A549 (cell line): ENCODE measurements around the gene CHID1.

Source experiments
- FOXS1 ChIP-seq: fragments of 250-450 bp; sonication (Bioruptor Pico); IDR thresholded peaks from 2 replicates; pipeline ENCODE4 v1.5.0; 2020; ENCODE audit warnings: mild to moderate bottlenecking, moderate library complexity
- JUN ChIP-seq, 2 experiments: fragments of >200 bp; sonication (Bioruptor Twin); formaldehyde crosslinking; IDR thresholded peaks; 2 replicates in 1 of 2; 3 replicates in 1 of 2; pipeline ENCODE4 v1.6.1; 2016 to 2017
- JUNB ChIP-seq: fragments of >200 bp; sonication (Bioruptor Twin); formaldehyde crosslinking; IDR thresholded peaks from 2 replicates; pipeline ENCODE4 v1.6.1; 2016
- RCOR1 ChIP-seq: fragments of 150-350 bp; IDR thresholded peaks from 2 replicates; pipeline ENCODE4 v1.6.1; 2014; ENCODE audit warnings: antibody characterized with exemption, low read length, low read depth
- TF ChIP-seq, protein P1 (sequence below): fragments of >200 bp; sonication (Bioruptor Twin); formaldehyde crosslinking; IDR thresholded peaks from 3 replicates; pipeline ENCODE4 v1.5.1; 2016
- TF ChIP-seq, protein P2 (sequence below): fragments of 150-350 bp; IDR thresholded peaks from 2 replicates; pipeline ENCODE4 v1.6.1; 2014; ENCODE audit warnings: low read depth, mild to moderate bottlenecking, low read length
- TF ChIP-seq, protein P3 (sequence below): fragments of 250-450 bp; sonication (Bioruptor Pico); IDR thresholded peaks from 2 replicates; pipeline ENCODE4 v1.5.0; 2021; ENCODE audit warnings: mild to moderate bottlenecking, moderate library complexity, borderline replicate concordance

DNA sequence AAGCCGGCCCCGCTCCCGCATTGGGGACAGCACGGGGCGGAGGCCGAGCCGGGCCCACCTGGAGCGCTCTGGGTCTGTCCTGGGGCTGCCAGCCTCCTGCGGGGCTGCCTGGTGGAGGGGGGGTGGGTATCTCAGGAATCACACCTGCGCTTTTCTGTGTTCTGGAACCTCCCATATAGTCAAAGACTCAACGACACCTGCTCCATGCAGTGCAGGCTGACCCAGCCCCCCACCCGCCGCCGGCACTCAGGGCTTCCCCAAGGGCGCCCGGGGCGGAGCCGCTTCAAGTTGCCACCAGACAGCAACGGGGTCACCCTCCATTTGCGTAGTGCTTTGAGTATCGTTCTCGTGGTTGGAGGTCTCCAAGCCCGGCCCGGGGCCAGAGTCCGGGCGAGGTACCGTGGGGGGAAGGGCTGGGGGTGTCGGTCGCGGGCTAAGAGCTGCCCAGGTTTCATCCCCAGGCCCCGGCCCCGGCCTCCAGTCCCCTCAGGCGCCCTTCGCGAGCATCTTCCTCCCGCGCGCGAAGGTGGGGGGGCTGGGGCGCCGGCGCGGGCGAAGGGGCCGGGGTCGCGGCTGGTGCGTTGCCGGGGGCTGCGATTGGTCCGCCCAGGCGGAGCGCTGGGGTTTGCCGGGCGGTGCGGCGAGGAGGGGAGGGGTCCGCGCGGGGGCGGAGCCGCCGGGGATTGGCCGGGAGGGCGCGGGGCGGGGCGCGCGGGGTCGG lies 61.3 kb downstream of the CHID1 start:
- TF ChIP-seq, protein P1, sequence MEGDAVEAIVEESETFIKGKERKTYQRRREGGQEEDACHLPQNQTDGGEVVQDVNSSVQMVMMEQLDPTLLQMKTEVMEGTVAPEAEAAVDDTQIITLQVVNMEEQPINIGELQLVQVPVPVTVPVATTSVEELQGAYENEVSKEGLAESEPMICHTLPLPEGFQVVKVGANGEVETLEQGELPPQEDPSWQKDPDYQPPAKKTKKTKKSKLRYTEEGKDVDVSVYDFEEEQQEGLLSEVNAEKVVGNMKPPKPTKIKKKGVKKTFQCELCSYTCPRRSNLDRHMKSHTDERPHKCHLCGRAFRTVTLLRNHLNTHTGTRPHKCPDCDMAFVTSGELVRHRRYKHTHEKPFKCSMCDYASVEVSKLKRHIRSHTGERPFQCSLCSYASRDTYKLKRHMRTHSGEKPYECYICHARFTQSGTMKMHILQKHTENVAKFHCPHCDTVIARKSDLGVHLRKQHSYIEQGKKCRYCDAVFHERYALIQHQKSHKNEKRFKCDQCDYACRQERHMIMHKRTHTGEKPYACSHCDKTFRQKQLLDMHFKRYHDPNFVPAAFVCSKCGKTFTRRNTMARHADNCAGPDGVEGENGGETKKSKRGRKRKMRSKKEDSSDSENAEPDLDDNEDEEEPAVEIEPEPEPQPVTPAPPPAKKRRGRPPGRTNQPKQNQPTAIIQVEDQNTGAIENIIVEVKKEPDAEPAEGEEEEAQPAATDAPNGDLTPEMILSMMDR: no peak
- TF ChIP-seq, protein P2, sequence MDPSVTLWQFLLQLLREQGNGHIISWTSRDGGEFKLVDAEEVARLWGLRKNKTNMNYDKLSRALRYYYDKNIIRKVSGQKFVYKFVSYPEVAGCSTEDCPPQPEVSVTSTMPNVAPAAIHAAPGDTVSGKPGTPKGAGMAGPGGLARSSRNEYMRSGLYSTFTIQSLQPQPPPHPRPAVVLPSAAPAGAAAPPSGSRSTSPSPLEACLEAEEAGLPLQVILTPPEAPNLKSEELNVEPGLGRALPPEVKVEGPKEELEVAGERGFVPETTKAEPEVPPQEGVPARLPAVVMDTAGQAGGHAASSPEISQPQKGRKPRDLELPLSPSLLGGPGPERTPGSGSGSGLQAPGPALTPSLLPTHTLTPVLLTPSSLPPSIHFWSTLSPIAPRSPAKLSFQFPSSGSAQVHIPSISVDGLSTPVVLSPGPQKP: no peak
- TF ChIP-seq RCOR1: no peak
- TF ChIP-seq JUNB: no peak
- TF ChIP-seq FOXS1 (CRISPR knock-in tag): no peak
- TF ChIP-seq JUN (IDR thresholded peaks at IDR 0.05): no peak
- TF ChIP-seq, protein P3, sequence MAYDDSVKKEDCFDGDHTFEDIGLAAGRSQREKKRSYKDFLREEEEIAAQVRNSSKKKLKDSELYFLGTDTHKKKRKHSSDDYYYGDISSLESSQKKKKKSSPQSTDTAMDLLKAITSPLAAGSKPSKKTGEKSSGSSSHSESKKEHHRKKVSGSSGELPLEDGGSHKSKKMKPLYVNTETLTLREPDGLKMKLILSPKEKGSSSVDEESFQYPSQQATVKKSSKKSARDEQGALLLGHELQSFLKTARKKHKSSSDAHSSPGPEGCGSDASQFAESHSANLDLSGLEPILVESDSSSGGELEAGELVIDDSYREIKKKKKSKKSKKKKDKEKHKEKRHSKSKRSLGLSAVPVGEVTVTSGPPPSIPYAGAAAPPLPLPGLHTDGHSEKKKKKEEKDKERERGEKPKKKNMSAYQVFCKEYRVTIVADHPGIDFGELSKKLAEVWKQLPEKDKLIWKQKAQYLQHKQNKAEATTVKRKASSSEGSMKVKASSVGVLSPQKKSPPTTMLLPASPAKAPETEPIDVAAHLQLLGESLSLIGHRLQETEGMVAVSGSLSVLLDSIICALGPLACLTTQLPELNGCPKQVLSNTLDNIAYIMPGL: no peak
